ENCODE results near the gene ATP6V1G3. TPM values are rescaled to one million over a fixed set of nuclear protein-coding genes. Genes with fewer than 3 reads are reported as not detected.
"Not testable (repeated sequence)": the region's sequence is repeated elsewhere in the genome, so short reads cannot be mapped to it uniquely, and the experiment has no call there.

Gene ATP6V1G3
- not detected for total RNA-seq

- Histone ChIP-seq H3K9me3 (no peaks in the 10 kb centered on the region), H3K27me3 (no peaks in the 10 kb centered on the region), H3K4me3 (no peak within 1 kb of the TSS), H3K4me1 (no peaks in the 10 kb centered on the region), H3K27ac (no peak within 1 kb of the TSS), H3K36me3 (no peaks in the 10 kb centered on the region)
- intact Hi-C loops (cut with DNase I), result no loop called here
- no peak for DNase-seq (ENCODE audit: extremely low spot score in 2 of 2)
- no peak for TF ChIP-seq POLR2AphosphoS5 (IDR thresholded peaks at IDR 0.05; ENCODE audit: insufficient read depth in 1 of 2, low read depth in 1 of 2)
- no peak for TF ChIP-seq POLR2A (IDR thresholded peaks at IDR 0.05)
- TF ChIP-seq CTCF (IDR thresholded peaks at IDR 0.05), result no peak
These were observed at the start of gene ATP6V1G3 for GRCh38 chr1:198540580-198540979. TSS of gene ATP6V1G3 (minus strand) at chr1:198540680. CDS start at chr1:198540650, 30 bp downstream.

- Histone ChIP-seq H3K27me3 (no peaks in the 10 kb centered on the region), H3K36me3 (no peaks in the 10 kb centered on the region), H3K27ac (no peak overlapping the region), H3K4me3 (no peak overlapping the region), H3K9me3 (no peaks in the 10 kb centered on the region), H3K4me1 (no peaks in the 10 kb centered on the region)
- DNase-seq (ENCODE audit: extremely low spot score in 2 of 2), result no peak
- TF ChIP-seq POLR2AphosphoS5 (IDR thresholded peaks at IDR 0.05; ENCODE audit: insufficient read depth in 1 of 2, low read depth in 1 of 2) (no peak), CTCF (IDR thresholded peaks at IDR 0.05) (no peak), POLR2A (IDR thresholded peaks at IDR 0.05) (no peak)
- intact Hi-C loops (cut with DNase I), result no loop called here
These were observed 48.4 kb upstream of the ATP6V1G3 start for GRCh38 chr1:198588845-198589244.

- TF ChIP-seq POLR2A (IDR thresholded peaks at IDR 0.05) (no peak), CTCF (IDR thresholded peaks at IDR 0.05) (no peak)
- Histone ChIP-seq H3K27me3 (no peaks in the 10 kb centered on the region), H3K4me3 (no peak overlapping the region), H3K9me3 (no peaks in the 10 kb centered on the region), H3K4me1 (no peaks in the 10 kb centered on the region), H3K36me3 (no peaks in the 10 kb centered on the region), H3K27ac (no peak overlapping the region)
- no peak for DNase-seq (ENCODE audit: extremely low spot score in 2 of 2)
- intact Hi-C loops (cut with DNase I), result no loop called here
These were observed 43.7 kb upstream of the ATP6V1G3 start for GRCh38 chr1:198584163-198584562.

GRCh38 chr1:198583209-198583802 lies 42.8 kb upstream of the ATP6V1G3 start:
- intact Hi-C loops (cut with DNase I); DNase-seq (ENCODE audit: extremely low spot score in 2 of 2); H3K9me3 ChIP-seq; H3K4me1 ChIP-seq; H3K4me3 ChIP-seq; H3K27ac ChIP-seq; H3K36me3 ChIP-seq; H3K27me3 ChIP-seq: not testable (repeated sequence)

- TF ChIP-seq POLR2AphosphoS5 (IDR thresholded peaks at IDR 0.05; ENCODE audit: insufficient read depth in 1 of 2, low read depth in 1 of 2) (no peak), POLR2A (IDR thresholded peaks at IDR 0.05) (no peak), CTCF (IDR thresholded peaks at IDR 0.05) (no peak)
- Histone ChIP-seq H3K27me3 (no peaks in the 10 kb centered on the region), H3K27ac (no peak overlapping the region), H3K9me3 (no peaks in the 10 kb centered on the region), H3K4me1 (no peaks in the 10 kb centered on the region), H3K4me3 (no peak overlapping the region), H3K36me3 (no peaks in the 10 kb centered on the region)
- intact Hi-C loops (cut with DNase I), result no loop called here
- no peak for DNase-seq (ENCODE audit: extremely low spot score in 2 of 2)
These were observed 37.0 kb upstream of the ATP6V1G3 start for GRCh38 chr1:198577444-198577843.
